ENCODE results near the gene ERBB4. TPM values are rescaled to one million over a fixed set of nuclear protein-coding genes. Genes with fewer than 3 reads are reported as not detected.
A peak's percentile ranks its signal among the peaks of the same experiment; 100 is the strongest.

Gene ERBB4
- total RNA-seq, 1 donor from 2014 or later: 9.9 TPM

- Mint-ChIP-seq H3K36me3 (no peaks in the 10 kb centered on the region), H3K4me1 (ENCODE audit: unreplicated experiment) (no peaks in the 10 kb centered on the region), H3K27ac (no peak overlapping the region), H3K27me3 (no peaks in the 10 kb centered on the region), H3K4me3 (no peak overlapping the region), H3K9me3 (no peaks in the 10 kb centered on the region)
- no peak for DNase-seq (ENCODE audit: extremely low spot score, unreplicated experiment)
- TF ChIP-seq CTCF (conservative IDR thresholded peaks at IDR 0.05): no peak
These were observed 272.8 kb downstream of the ERBB4 start for GRCh38 chr2:212265777-212266176.

- H3K36me3 Mint-ChIP-seq: no peaks in the 10 kb centered on the region
- DNase-seq (ENCODE audit: extremely low spot score, unreplicated experiment): no peak
- no peak for TF ChIP-seq CTCF (conservative IDR thresholded peaks at IDR 0.05)
- H3K27me3 Mint-ChIP-seq: no peaks in the 10 kb centered on the region
- no peak overlapping the region for H3K27ac Mint-ChIP-seq
- no peak overlapping the region for H3K4me3 Mint-ChIP-seq
- H3K9me3 Mint-ChIP-seq: no peaks in the 10 kb centered on the region
- no peaks in the 10 kb centered on the region for H3K4me1 Mint-ChIP-seq (ENCODE audit: unreplicated experiment)
These were observed 274.4 kb downstream of the ERBB4 start for GRCh38 chr2:212264187-212264586.

- no peak for DNase-seq (ENCODE audit: extremely low spot score, unreplicated experiment)
- no peak overlapping the region for H3K4me3 Mint-ChIP-seq
- TF ChIP-seq CTCF (conservative IDR thresholded peaks at IDR 0.05): no peak
- H3K27ac Mint-ChIP-seq: no peak overlapping the region
- no peaks in the 10 kb centered on the region for H3K27me3 Mint-ChIP-seq
- H3K36me3 Mint-ChIP-seq: no peaks in the 10 kb centered on the region
- H3K9me3 Mint-ChIP-seq: no peaks in the 10 kb centered on the region
- peaks cover 3% of the 10 kb centered on the region for H3K4me1 Mint-ChIP-seq (ENCODE audit: unreplicated experiment)
These were observed 279.4 kb downstream of the ERBB4 start for GRCh38 chr2:212259226-212259625.

- Mint-ChIP-seq H3K36me3 (no peaks in the 10 kb centered on the region), H3K27ac (no peak overlapping the region), H3K9me3 (no peaks in the 10 kb centered on the region), H3K27me3 (no peaks in the 10 kb centered on the region), H3K4me1 (ENCODE audit: unreplicated experiment) (peaks cover 4% of the 10 kb centered on the region), H3K4me3 (no peak overlapping the region)
- TF ChIP-seq CTCF (conservative IDR thresholded peaks at IDR 0.05): no peak
- no peak for DNase-seq (ENCODE audit: extremely low spot score, unreplicated experiment)
These were observed 284.3 kb downstream of the ERBB4 start for GRCh38 chr2:212254339-212254738.

- Mint-ChIP-seq H3K27ac (no peak overlapping the region), H3K9me3 (no peaks in the 10 kb centered on the region), H3K36me3 (no peaks in the 10 kb centered on the region), H3K4me1 (ENCODE audit: unreplicated experiment) (peaks cover 3% of the 10 kb centered on the region), H3K4me3 (no peak overlapping the region), H3K27me3 (no peaks in the 10 kb centered on the region)
- TF ChIP-seq CTCF (conservative IDR thresholded peaks at IDR 0.05): peak; percentile 34
- no peak for DNase-seq (ENCODE audit: extremely low spot score, unreplicated experiment)
These were observed 289.2 kb downstream of the ERBB4 start for GRCh38 chr2:212249451-212249850.

GRCh38 chr2:212245880-212246279 lies 292.7 kb downstream of the ERBB4 start:
- no peak for DNase-seq (ENCODE audit: extremely low spot score, unreplicated experiment)
- Mint-ChIP-seq H3K4me3 (no peak overlapping the region), H3K9me3 (no peaks in the 10 kb centered on the region), H3K36me3 (no peaks in the 10 kb centered on the region), H3K27me3 (no peaks in the 10 kb centered on the region), H3K4me1 (ENCODE audit: unreplicated experiment) (no peaks in the 10 kb centered on the region), H3K27ac (no peak overlapping the region)
- no peak for TF ChIP-seq CTCF (conservative IDR thresholded peaks at IDR 0.05)

All from type B pancreatic cell (in vitro differentiated cells).